Neural cell (in vitro differentiated cells): ENCODE results near the gene SLC24A3. TPM values are rescaled to one million over a fixed set of nuclear protein-coding genes. Genes with fewer than 3 reads are reported as not detected.

Source experiments
- H2AFZ ChIP-seq: fragments of 200-600, 300-800 bp; sonication (generic), shearing (Covaris generic); 2 replicates; pipeline ENCODE4 v1.6.0; 2014; ENCODE audit warnings: low read depth, mild to moderate bottlenecking, antibody characterized with exemption, low read length, moderate library complexity
- H3F3A ChIP-seq: fragments of 200-600 bp; shearing (Covaris generic); 2 replicates; pipeline ENCODE4 v1.6.1; 2016; ENCODE audit warnings: mild to moderate bottlenecking, moderate library complexity, mixed read lengths, antibody characterized with exemption, low read length; ENCODE audit not compliant: insufficient read depth, poor library complexity, severe bottlenecking
- H3K27ac ChIP-seq: fragments of 200-600, 300-800 bp; sonication (generic), shearing (Covaris generic); 2 replicates; pipeline ENCODE4 v1.5.1; 2014; ENCODE audit warnings: mild to moderate bottlenecking, low read length, moderate library complexity
- H3K27me3 ChIP-seq: fragments of 300-800, 200-600 bp; sonication (generic), shearing (Covaris generic); 2 replicates; pipeline ENCODE4 v1.6.0; 2014; ENCODE audit warnings: mild to moderate bottlenecking, low read depth, low read length, moderate library complexity; ENCODE audit not compliant: insufficient read depth
- H3K36me3 ChIP-seq: fragments of 300-800, 200-600 bp; sonication (generic), shearing (Covaris generic); 2 replicates; pipeline ENCODE4 v1.5.1; 2014; ENCODE audit warnings: mild to moderate bottlenecking, antibody characterized with exemption, low read length, moderate library complexity; ENCODE audit not compliant: insufficient read depth
- H3K4me2 ChIP-seq: fragments of 300-800, 200-600 bp; sonication (generic), shearing (Covaris generic); 2 replicates; pipeline ENCODE4 v1.6.0; 2014; ENCODE audit warnings: mild to moderate bottlenecking, low read length
- H3K4me3 ChIP-seq: fragments of 300-800, 200-600 bp; sonication (generic), shearing (Covaris generic); 2 replicates; pipeline ENCODE4 v1.5.1; 2014; ENCODE audit warnings: mild to moderate bottlenecking, low read length, moderate library complexity
- H3K79me2 ChIP-seq: fragments of 200-600 bp; shearing (Covaris generic); replicated peaks from 2 replicates; pipeline ENCODE4 v1.6.0; 2014; ENCODE audit warnings: mild to moderate bottlenecking, low read length, moderate library complexity; ENCODE audit not compliant: insufficient read depth
- H3K9ac ChIP-seq: fragments of 300-800, 200-600 bp; sonication (generic), shearing (Covaris generic); 2 replicates; pipeline ENCODE4 v1.6.1; 2016; ENCODE audit warnings: mild to moderate bottlenecking, low read length, mixed read lengths
- H3K9me2 ChIP-seq: fragments of 200-600 bp; shearing (Covaris generic); 2 replicates; pipeline ENCODE4 v1.6.1; 2016; ENCODE audit warnings: mild to moderate bottlenecking, low read length, mixed read lengths; ENCODE audit not compliant: insufficient read depth
- H3K9me3 ChIP-seq: fragments of 200-600, 300-800 bp; sonication (generic), shearing (Covaris generic); 2 replicates; pipeline ENCODE4 v1.6.1; 2016; ENCODE audit warnings: mild to moderate bottlenecking, mixed run types, low read length, moderate library complexity, mixed read lengths
- H4K20me1 ChIP-seq: fragments of 200-600 bp; shearing (Covaris generic); 2 replicates; pipeline ENCODE4 v1.6.1; 2016; ENCODE audit warnings: mild to moderate bottlenecking, mixed run types; ENCODE audit not compliant: insufficient read depth
- CTCF ChIP-seq: fragments of 450-650 bp; IDR thresholded peaks from 2 replicates; pipeline ENCODE4 v1.5.1; 2014; ENCODE audit warnings: antibody characterized with exemption, mild to moderate bottlenecking, moderate library complexity; ENCODE audit not compliant: poor library complexity, severe bottlenecking
- EP300 ChIP-seq: fragments of 450-650 bp; conservative IDR thresholded peaks from 2 replicates; pipeline ENCODE4 v1.6.1; 2014; ENCODE audit warnings: antibody characterized with exemption, mild to moderate bottlenecking, moderate library complexity; ENCODE audit not compliant: poor library complexity, severe bottlenecking
- EZH2 ChIP-seq: fragments of 200-600, 300-800 bp; shearing (Covaris generic), sonication (generic); IDR thresholded peaks from 2 replicates; pipeline ENCODE4 v1.6.1; 2014; ENCODE audit warnings: antibody characterized with exemption, low read length, borderline replicate concordance, mild to moderate bottlenecking; ENCODE audit not compliant: insufficient read depth, poor library complexity, severe bottlenecking
- MXI1 ChIP-seq: fragments of 450-650 bp; conservative IDR thresholded peaks from 2 replicates; pipeline ENCODE4 v1.6.1; 2014; ENCODE audit warnings: antibody characterized with exemption, mild to moderate bottlenecking; ENCODE audit not compliant: poor library complexity, severe bottlenecking
- POLR2AphosphoS5 ChIP-seq: IDR thresholded peaks from 2 replicates; pipeline ENCODE4 v1.6.1; 2012
- RAD21 ChIP-seq: fragments of 450-650 bp; conservative IDR thresholded peaks from 2 replicates; pipeline ENCODE4 v1.6.1; 2014; ENCODE audit warnings: antibody characterized with exemption, mild to moderate bottlenecking, moderate library complexity
- REST ChIP-seq: IDR thresholded peaks from 2 replicates; pipeline ENCODE4 v1.6.1; 2012; ENCODE audit warnings: borderline replicate concordance
- SMC3 ChIP-seq: fragments of 450-650 bp; conservative IDR thresholded peaks from 2 replicates; pipeline ENCODE4 v1.6.1; 2014; ENCODE audit warnings: antibody characterized with exemption, mild to moderate bottlenecking, moderate library complexity; ENCODE audit not compliant: poor library complexity
- TAF1 ChIP-seq: IDR thresholded peaks from 2 replicates; pipeline ENCODE4 v1.6.1; 2012; ENCODE audit warnings: low read depth
- polyA plus RNA-seq: library from polyadenylated mRNA; depleted of rRNA; stranded (reverse); fragments of >200 nt; gene quantifications from 2 replicates; pipeline ENCODE4 v1.2.3, GENCODE V29; 2014

The SLC24A3 gene
- polyA plus RNA-seq, 1 donor from 2014 or later: 6.5 TPM

GRCh38 chr20:19427480-19427879 is 215.0 kb downstream of the SLC24A3 start:
- no peak overlapping the region for H3K27ac ChIP-seq
- H3K36me3 ChIP-seq: no peaks in the 10 kb centered on the region
- no peak overlapping the region for H3K9ac ChIP-seq
- H2AFZ ChIP-seq: no peak overlapping the region
- H3F3A ChIP-seq: no peaks in the 10 kb centered on the region
- H3K9me2 ChIP-seq: no peaks in the 10 kb centered on the region
- no peaks in the 10 kb centered on the region for H3K27me3 ChIP-seq
- H3K9me3 ChIP-seq: no peaks in the 10 kb centered on the region
- no peak overlapping the region for H3K4me3 ChIP-seq
- H3K4me2 ChIP-seq: no peak overlapping the region
- TF ChIP-seq TAF1 (no peak), REST (no peak), MXI1 (no peak), CTCF (no peak), EZH2 (no peak), SMC3 (no peak), EP300 (no peak), RAD21 (no peak), POLR2AphosphoS5 (no peak)
- no peaks in the 10 kb centered on the region for H3K79me2 ChIP-seq
- H4K20me1 ChIP-seq: no peaks in the 10 kb centered on the region

GRCh38 chr20:19427913-19428312 is 215.5 kb downstream of the SLC24A3 start:
- TF ChIP-seq POLR2AphosphoS5 (no peak), EP300 (no peak), CTCF (no peak), RAD21 (no peak), SMC3 (no peak), REST (no peak)
- H3K27me3 ChIP-seq: no peaks in the 10 kb centered on the region
- H3K79me2 ChIP-seq: no peaks in the 10 kb centered on the region
- H3K27ac ChIP-seq: no peak overlapping the region
- H2AFZ ChIP-seq: no peak overlapping the region
- no peak overlapping the region for H3K9ac ChIP-seq
- H3K9me2 ChIP-seq: no peaks in the 10 kb centered on the region
- H3K4me2 ChIP-seq: no peak overlapping the region
- no peaks in the 10 kb centered on the region for H3K9me3 ChIP-seq
- H3K36me3 ChIP-seq: no peaks in the 10 kb centered on the region
- H4K20me1 ChIP-seq: no peaks in the 10 kb centered on the region
- no peaks in the 10 kb centered on the region for H3F3A ChIP-seq
- no peak overlapping the region for H3K4me3 ChIP-seq
